ENCODE data around the gene DAPK2. TPM values are rescaled to one million over a fixed set of nuclear protein-coding genes. Genes with fewer than 3 reads are reported as not detected.

DAPK2 gene
- total and polyA plus RNA-seq, 5 donors from 2014 or later: 0.72 TPM; not detected in 4

DNA sequence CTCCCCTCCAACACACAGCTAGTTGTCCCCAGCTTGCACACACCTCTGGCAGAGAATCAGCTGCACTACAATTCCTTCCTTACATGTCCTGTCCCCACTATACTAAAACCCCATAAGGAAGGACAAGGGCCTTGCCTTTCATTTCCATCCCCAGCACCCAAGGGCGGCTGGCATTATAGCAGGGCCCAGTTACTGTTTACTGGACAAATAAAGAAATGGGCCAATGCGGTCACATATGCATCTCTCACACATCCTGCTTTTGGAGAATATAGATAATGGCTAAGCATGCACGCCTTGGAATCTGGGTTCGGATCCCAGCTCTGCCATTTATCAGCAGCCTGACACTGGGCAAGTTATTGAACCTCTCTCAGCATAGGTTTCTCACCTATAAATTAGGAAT lies 99.1 kb downstream of the DAPK2 start:
- H3K4me1 ChIP-seq (ENCODE audit: control insufficient read depth, insufficient read depth, low read length, poor library complexity, severe bottlenecking): peaks cover 4% of the 10 kb centered on the region
- Mint-ChIP-seq H3K27me3 (peaks cover 6% of the 10 kb centered on the region), H3K27ac (peak overlapping the region in 1 of 3 donors; percentile 57)

DNA sequence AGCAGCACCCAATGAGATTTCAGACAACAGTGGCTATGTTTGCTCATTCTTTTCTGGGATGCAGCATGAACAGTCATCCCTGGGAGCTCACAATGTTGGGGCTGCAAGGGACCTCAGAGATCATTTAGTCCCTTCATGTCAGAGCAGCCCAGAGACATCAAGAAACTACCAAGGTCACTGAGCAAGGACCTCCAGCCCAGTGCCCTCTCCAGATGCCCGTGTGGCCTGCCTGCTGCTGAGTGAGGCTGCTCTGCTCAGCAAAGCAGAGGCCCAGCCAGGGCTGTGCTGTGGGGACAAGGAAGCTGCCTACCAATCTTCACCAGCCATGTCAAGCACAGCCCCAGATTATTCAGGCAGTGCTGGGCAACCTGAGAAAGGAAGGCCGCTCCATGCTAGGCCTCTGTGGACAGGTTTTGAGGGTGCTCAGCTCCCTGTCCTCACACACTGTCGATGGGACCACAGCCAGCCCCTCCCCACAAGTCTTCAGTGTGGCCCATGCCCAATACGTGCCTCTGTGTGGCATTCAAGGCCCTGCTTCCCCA lies 99.7 kb downstream of the DAPK2 start:
- H3K27ac ChIP-seq (ENCODE audit: insufficient read depth, low read length, poor library complexity, severe bottlenecking): no peak overlapping the region
- Mint-ChIP-seq H3K4me1 (peaks cover 0 to 6% (median 5%) of the 10 kb centered on the region in 4 donors), H3K27me3 (peaks cover 2% of the 10 kb centered on the region), H3K4me3 (no peak overlapping the region), H3K27ac (no peak overlapping the region), H3K9me3 (peaks cover 0 to 2% (median 0%) of the 10 kb centered on the region in 7 donors), H3K36me3 (no peaks in the 10 kb centered on the region)
- H3K36me3 ChIP-seq (ENCODE audit: control insufficient read depth, insufficient read depth, low read length): no peaks in the 10 kb centered on the region
- no peaks in the 10 kb centered on the region for H3K9me3 ChIP-seq (ENCODE audit: control insufficient read depth in 2 of 2, low read length in 2 of 2)
- no peak for DNase-seq
- peaks cover 4% of the 10 kb centered on the region for H3K4me1 ChIP-seq (ENCODE audit: control insufficient read depth, insufficient read depth, low read length, poor library complexity, severe bottlenecking)
- H3K4me3 ChIP-seq (ENCODE audit: low read depth, low read length): no peak overlapping the region
- no peak for ATAC-seq (ENCODE audit: low read depth in 2 of 2)
- H3K27me3 ChIP-seq (ENCODE audit: control insufficient read depth, insufficient read depth, low read length): no peaks in the 10 kb centered on the region

More for the DNA sequence above, 99.1 kb downstream of the DAPK2 start:
- no peak overlapping the region for H3K4me3 ChIP-seq (ENCODE audit: low read depth, low read length)
- Mint-ChIP-seq H3K36me3 (no peaks in the 10 kb centered on the region), H3K9me3 (peaks cover 0 to 2% (median 0%) of the 10 kb centered on the region in 7 donors), H3K4me1 (peaks cover 0 to 6% (median 5%) of the 10 kb centered on the region in 4 donors), H3K4me3 (no peak overlapping the region)
- no peaks in the 10 kb centered on the region for H3K9me3 ChIP-seq (ENCODE audit: control insufficient read depth in 2 of 2, low read length in 2 of 2)
- DNase-seq (no peak), ATAC-seq (ENCODE audit: low read depth in 2 of 2) (no peak)
- no peak overlapping the region for H3K27ac ChIP-seq (ENCODE audit: insufficient read depth, low read length, poor library complexity, severe bottlenecking)
- H3K27me3 ChIP-seq (ENCODE audit: control insufficient read depth, insufficient read depth, low read length): no peaks in the 10 kb centered on the region
- no peaks in the 10 kb centered on the region for H3K36me3 ChIP-seq (ENCODE audit: control insufficient read depth, insufficient read depth, low read length)

DNA sequence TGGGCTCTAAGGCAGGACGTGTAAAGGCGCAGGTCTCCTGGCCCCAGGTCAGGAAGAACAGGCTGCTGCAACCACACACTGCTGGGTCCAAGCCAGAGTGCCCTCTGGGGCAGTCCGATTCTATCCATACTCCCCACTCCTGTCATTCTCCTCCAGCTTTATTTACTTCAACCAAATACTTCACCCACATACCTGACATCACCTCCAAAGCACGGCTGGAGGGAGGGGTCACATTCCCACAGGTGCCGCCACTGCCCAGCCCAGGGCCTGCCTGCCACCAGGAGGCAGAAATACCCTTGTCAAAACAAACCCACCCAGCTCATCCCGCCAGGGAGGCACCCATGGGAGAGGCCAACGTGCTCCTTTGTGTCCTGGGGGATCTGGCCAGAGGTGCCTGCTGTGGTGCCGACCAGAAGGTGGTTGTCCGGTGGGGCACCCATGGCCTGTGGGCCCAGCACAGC lies 100.4 kb downstream of the DAPK2 start:
- Histone ChIP-seq H3K36me3 (ENCODE audit: control insufficient read depth, insufficient read depth, low read length) (no peaks in the 10 kb centered on the region), H3K27me3 (ENCODE audit: control insufficient read depth, insufficient read depth, low read length) (no peaks in the 10 kb centered on the region), H3K4me1 (ENCODE audit: control insufficient read depth, insufficient read depth, low read length, poor library complexity, severe bottlenecking) (peaks cover 4% of the 10 kb centered on the region), H3K27ac (ENCODE audit: insufficient read depth, low read length, poor library complexity, severe bottlenecking) (no peak overlapping the region), H3K9me3 (ENCODE audit: control insufficient read depth in 2 of 2, low read length in 2 of 2) (no peaks in the 10 kb centered on the region), H3K4me3 (ENCODE audit: low read depth, low read length) (no peak overlapping the region)
- peaks cover 0 to 2% (median 0%) of the 10 kb centered on the region in 7 donors for H3K9me3 Mint-ChIP-seq
- no peaks in the 10 kb centered on the region for H3K36me3 Mint-ChIP-seq
- H3K27ac Mint-ChIP-seq: peak overlapping the region in 1 of 3 donors; percentile 63
- DNase-seq (no peak), ATAC-seq (ENCODE audit: low read depth in 2 of 2) (no peak)
- no peak overlapping the region for H3K4me3 Mint-ChIP-seq
- H3K4me1 Mint-ChIP-seq: peaks cover 0 to 6% (median 5%) of the 10 kb centered on the region in 4 donors
- no peaks in the 10 kb centered on the region for H3K27me3 Mint-ChIP-seq

DNA sequence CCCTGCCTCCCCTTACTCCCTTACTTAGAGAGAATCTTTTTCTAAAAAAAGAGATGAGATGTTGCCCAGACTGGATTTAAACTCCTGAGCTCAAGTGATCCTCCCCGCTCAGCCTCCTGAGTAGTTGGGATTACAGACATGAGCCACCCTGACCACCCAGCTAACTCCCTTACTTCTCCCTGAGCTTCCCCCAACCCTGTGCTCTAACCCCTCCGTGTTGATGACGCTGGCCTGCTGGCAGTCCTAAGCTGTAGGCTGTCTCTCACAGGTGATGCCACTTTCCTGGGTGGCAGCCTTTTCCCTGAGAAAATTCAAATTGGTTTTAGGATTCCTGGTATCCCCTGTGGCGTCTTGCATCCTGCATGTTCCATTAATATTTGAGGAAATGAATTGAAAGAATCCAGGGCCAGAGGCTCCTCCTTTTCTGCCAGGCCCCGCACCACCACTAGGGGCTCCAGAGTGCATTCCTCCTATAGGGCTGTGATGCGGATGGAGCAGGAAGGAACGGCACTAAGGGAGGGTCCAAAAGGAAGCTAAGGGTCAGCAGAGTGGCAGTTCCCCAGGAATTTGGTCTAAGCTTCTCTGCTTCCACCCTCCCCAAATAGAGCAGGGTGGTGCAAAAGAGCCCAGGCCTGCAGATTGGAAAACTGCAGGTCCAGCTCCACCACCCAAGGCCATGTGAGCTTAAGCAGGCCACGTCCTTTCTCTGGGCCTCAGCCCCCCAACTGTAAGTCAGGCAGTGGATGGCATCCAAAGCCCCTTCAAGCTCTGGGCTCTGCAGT lies 101.1 kb downstream of the DAPK2 start:
- H3K27me3 ChIP-seq (ENCODE audit: control insufficient read depth, insufficient read depth, low read length): no peaks in the 10 kb centered on the region
- H3K27ac Mint-ChIP-seq: peak overlapping the region; percentile 16 to 90 (median 47)
- no peaks in the 10 kb centered on the region for H3K9me3 ChIP-seq (ENCODE audit: control insufficient read depth in 2 of 2, low read length in 2 of 2)
- H3K27ac ChIP-seq (ENCODE audit: insufficient read depth, low read length, poor library complexity, severe bottlenecking): no peak overlapping the region
- H3K4me1 Mint-ChIP-seq: peaks cover 0 to 6% (median 5%) of the 10 kb centered on the region in 4 donors
- peaks cover 4% of the 10 kb centered on the region for H3K4me1 ChIP-seq (ENCODE audit: control insufficient read depth, insufficient read depth, low read length, poor library complexity, severe bottlenecking)
- H3K36me3 Mint-ChIP-seq: no peaks in the 10 kb centered on the region
- ATAC-seq (ENCODE audit: low read depth in 2 of 2): peak; percentile 77 to 81
- H3K36me3 ChIP-seq (ENCODE audit: control insufficient read depth, insufficient read depth, low read length): no peaks in the 10 kb centered on the region
- no peaks in the 10 kb centered on the region for H3K27me3 Mint-ChIP-seq
- no peak overlapping the region for H3K4me3 ChIP-seq (ENCODE audit: low read depth, low read length)
- no peak overlapping the region for H3K4me3 Mint-ChIP-seq
- DNase-seq: peak; percentile 32 to 61 (median 51)
- no peaks in the 10 kb centered on the region for H3K9me3 Mint-ChIP-seq

DNA sequence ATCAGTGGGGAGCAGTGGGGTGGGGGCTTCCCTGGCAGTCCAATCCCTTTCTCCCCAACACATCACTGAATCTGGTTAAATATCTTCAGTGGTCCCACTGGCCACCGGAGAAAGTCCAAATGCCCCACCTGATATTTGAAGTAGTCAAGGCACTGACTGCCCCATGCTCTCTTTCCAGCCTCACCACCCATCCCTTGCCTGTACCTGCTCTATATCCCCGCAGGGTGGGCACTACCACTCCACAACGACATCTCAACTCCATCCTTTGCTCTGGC lies 101.7 kb downstream of the DAPK2 start:
- Mint-ChIP-seq H3K36me3 (no peaks in the 10 kb centered on the region), H3K4me3 (no peak overlapping the region), H3K9me3 (no peaks in the 10 kb centered on the region), H3K4me1 (peaks cover 0 to 12% (median 5%) of the 10 kb centered on the region in 4 donors), H3K27me3 (no peaks in the 10 kb centered on the region), H3K27ac (peak overlapping the region in 1 of 3 donors; percentile 16)
- no peak for ATAC-seq (ENCODE audit: low read depth in 2 of 2)
- Histone ChIP-seq H3K4me3 (ENCODE audit: low read depth, low read length) (no peak overlapping the region), H3K4me1 (ENCODE audit: control insufficient read depth, insufficient read depth, low read length, poor library complexity, severe bottlenecking) (peaks cover 4% of the 10 kb centered on the region), H3K27me3 (ENCODE audit: control insufficient read depth, insufficient read depth, low read length) (no peaks in the 10 kb centered on the region), H3K9me3 (ENCODE audit: control insufficient read depth in 2 of 2, low read length in 2 of 2) (no peaks in the 10 kb centered on the region), H3K36me3 (ENCODE audit: control insufficient read depth, insufficient read depth, low read length) (no peaks in the 10 kb centered on the region), H3K27ac (ENCODE audit: insufficient read depth, low read length, poor library complexity, severe bottlenecking) (no peak overlapping the region)
- DNase-seq: no peak

DNA sequence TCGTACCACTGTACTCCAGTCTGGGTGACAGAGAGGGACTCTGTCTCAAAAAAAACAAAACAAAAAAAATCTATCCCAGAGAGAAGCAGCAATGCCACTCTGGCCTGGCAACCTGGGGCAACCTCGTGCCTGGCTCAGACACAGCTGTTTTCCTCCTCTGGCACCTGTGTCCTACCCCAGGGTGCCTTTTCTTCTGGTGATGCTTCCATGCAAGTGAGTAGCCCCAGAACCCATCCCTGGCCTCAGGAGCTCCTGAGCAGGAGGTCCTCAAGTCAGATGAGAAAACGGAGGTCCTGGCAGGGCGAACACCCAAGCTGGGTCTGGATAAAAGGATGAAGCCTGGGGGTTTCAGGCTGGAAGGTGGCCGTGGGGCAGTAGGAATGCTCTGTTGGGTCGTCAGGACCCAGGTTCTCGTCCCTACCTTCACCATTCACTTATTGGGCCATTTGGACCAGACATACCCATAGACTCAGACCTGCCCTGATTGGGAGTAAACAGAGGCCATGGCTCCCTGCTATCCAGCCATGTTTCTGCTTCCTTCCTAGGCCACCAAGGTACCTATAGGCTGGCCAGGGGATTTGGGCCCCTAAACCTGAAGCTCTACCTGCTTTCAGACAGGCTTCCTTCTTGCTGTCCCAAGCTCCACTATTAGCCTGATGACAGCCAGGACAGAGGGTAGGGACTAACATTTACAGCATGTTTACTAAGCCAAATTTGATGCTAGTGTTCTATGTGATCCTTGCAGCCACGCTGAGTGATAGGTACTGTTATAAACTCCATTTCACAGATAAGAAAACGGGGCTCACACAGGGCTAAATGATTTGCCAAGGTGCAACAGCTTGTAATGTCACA lies 102.2 kb downstream of the DAPK2 start:
- Mint-ChIP-seq H3K4me1 (peaks cover under 1 to 17% (median 10%) of the 10 kb centered on the region in 4 donors), H3K9me3 (no peaks in the 10 kb centered on the region), H3K4me3 (no peak overlapping the region), H3K27me3 (no peaks in the 10 kb centered on the region), H3K36me3 (no peaks in the 10 kb centered on the region), H3K27ac (peak overlapping the region in 2 of 3 donors; percentile 16 to 38)
- Histone ChIP-seq H3K36me3 (ENCODE audit: control insufficient read depth, insufficient read depth, low read length) (no peaks in the 10 kb centered on the region), H3K4me1 (ENCODE audit: control insufficient read depth, insufficient read depth, low read length, poor library complexity, severe bottlenecking) (peaks cover 4% of the 10 kb centered on the region), H3K9me3 (ENCODE audit: control insufficient read depth in 2 of 2, low read length in 2 of 2) (no peaks in the 10 kb centered on the region), H3K27me3 (ENCODE audit: control insufficient read depth, insufficient read depth, low read length) (no peaks in the 10 kb centered on the region), H3K4me3 (ENCODE audit: low read depth, low read length) (no peak overlapping the region), H3K27ac (ENCODE audit: insufficient read depth, low read length, poor library complexity, severe bottlenecking) (no peak overlapping the region)
- no peak for DNase-seq
- ATAC-seq (ENCODE audit: low read depth in 2 of 2): no peak

DNA sequence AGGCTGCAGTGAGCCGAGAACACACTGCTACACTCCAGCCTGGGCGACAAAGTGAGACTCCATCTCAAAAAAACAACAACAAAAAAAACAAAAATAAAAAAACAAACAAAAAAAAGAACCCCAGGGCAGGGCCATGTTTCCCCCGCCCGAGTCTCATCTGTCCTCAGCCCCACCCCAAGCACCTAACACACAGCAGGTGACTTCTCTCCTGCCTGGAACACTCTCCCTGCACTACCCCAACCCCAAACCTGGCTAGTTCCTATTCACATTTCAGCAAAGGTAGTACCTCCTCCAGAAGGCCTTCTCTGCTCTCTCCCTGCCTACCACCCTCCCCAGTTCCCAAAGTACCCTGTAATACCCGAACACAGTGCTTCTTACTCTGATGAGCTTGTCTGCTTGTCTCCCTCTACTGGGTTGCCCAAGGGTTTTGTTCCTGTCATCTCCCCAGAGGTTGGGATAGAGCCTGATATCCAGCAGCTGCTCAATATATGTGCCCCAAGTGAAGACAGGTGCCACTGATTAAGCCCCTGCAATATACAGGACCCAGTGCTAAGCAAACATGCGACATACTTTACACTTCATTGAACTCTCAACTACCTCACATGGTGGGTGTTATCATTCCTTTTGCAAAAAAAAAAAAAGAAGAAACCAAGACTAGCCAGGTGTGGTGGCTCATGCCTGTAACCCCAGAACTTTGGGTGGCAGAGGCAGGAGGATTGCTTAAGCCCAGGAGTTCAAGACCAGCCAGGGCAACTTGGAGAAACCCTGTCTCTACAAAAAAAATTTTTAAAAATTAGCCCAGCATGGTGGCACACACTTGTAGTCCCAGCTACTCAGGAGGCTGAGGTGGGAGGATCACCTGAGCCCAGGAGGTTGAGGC lies 103.6 kb downstream of the DAPK2 start:
- Mint-ChIP-seq H3K27me3 (no peaks in the 10 kb centered on the region), H3K9me3 (no peaks in the 10 kb centered on the region), H3K27ac (peak overlapping the region in 2 of 3 donors; percentile 25 to 76), H3K4me3 (no peak overlapping the region), H3K36me3 (no peaks in the 10 kb centered on the region), H3K4me1 (peaks cover 9 to 30% (median 18%) of the 10 kb centered on the region in 4 donors)
- ATAC-seq (ENCODE audit: low read depth in 2 of 2) (no peak), DNase-seq (no peak)
- H3K4me1 ChIP-seq (ENCODE audit: control insufficient read depth, insufficient read depth, low read length, poor library complexity, severe bottlenecking): peaks cover 10% of the 10 kb centered on the region
- no peak overlapping the region for H3K27ac ChIP-seq (ENCODE audit: insufficient read depth, low read length, poor library complexity, severe bottlenecking)
- H3K36me3 ChIP-seq (ENCODE audit: control insufficient read depth, insufficient read depth, low read length): no peaks in the 10 kb centered on the region
- H3K27me3 ChIP-seq (ENCODE audit: control insufficient read depth, insufficient read depth, low read length): no peaks in the 10 kb centered on the region
- no peak overlapping the region for H3K4me3 ChIP-seq (ENCODE audit: low read depth, low read length)
- H3K9me3 ChIP-seq (ENCODE audit: control insufficient read depth in 2 of 2, low read length in 2 of 2): no peaks in the 10 kb centered on the region

Data from CD4-positive, CD25-positive, alpha-beta regulatory T cell (primary cell).